Measurements from ENCODE around the gene ANAPC4. TPM values are rescaled to one million over a fixed set of nuclear protein-coding genes. Genes with fewer than 3 reads are reported as not detected.
"Not testable (repeated sequence)": the region's sequence is repeated elsewhere in the genome, so short reads cannot be mapped to it uniquely, and the experiment has no call there.

ANAPC4 gene, protein sequence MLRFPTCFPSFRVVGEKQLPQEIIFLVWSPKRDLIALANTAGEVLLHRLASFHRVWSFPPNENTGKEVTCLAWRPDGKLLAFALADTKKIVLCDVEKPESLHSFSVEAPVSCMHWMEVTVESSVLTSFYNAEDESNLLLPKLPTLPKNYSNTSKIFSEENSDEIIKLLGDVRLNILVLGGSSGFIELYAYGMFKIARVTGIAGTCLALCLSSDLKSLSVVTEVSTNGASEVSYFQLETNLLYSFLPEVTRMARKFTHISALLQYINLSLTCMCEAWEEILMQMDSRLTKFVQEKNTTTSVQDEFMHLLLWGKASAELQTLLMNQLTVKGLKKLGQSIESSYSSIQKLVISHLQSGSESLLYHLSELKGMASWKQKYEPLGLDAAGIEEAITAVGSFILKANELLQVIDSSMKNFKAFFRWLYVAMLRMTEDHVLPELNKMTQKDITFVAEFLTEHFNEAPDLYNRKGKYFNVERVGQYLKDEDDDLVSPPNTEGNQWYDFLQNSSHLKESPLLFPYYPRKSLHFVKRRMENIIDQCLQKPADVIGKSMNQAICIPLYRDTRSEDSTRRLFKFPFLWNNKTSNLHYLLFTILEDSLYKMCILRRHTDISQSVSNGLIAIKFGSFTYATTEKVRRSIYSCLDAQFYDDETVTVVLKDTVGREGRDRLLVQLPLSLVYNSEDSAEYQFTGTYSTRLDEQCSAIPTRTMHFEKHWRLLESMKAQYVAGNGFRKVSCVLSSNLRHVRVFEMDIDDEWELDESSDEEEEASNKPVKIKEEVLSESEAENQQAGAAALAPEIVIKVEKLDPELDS
- 25.7 and 26.7 TPM in 2 replicates for polyA plus RNA-seq (2013)

- peak within 1 kb of the TSS; percentile 91 for H2BK5ac ChIP-seq (ENCODE audit: low read depth, low read length, poor library complexity)
These were observed at the start of gene ANAPC4 for GRCh38 chr4:25376754-25377571. TSS of gene ANAPC4 (plus strand) at chr4:25377263. CDS start at chr4:25377428, 165 bp downstream.

DNA sequence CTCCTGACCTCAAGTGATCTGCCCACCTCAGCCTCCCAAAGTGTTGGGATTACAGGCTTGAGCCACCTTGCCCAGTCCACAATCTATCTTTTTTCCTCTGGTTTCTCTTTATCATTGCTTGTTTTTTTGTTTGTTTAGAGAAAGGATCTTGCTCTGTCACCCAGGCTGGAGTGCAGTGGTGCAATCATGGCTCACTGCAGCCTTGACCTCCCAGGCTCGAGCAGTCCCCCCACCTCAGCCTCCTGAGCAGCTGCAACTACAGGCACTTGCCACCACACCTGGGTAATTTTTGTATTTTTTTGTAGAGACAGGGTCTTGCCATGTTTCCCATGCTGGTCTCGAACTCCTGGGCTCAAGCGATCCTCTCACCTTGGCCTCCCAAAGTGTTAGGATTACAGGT lies 48.6 kb upstream of the ANAPC4 start:
- H4K12ac ChIP-seq (ENCODE audit: low read depth, low read length); H3K4me2 ChIP-seq (ENCODE audit: low read length); H3K79me2 ChIP-seq (ENCODE audit: control insufficient read depth, insufficient read depth, low read length, poor library complexity); H2BK5ac ChIP-seq (ENCODE audit: low read depth, low read length, poor library complexity); H3K79me1 ChIP-seq (ENCODE audit: low read length); H3K4me3 ChIP-seq (ENCODE audit: low read depth, low read length); H3K18ac ChIP-seq (ENCODE audit: low read length); H3K4ac ChIP-seq (ENCODE audit: low read depth, low read length); H2BK12ac ChIP-seq (ENCODE audit: low read length); H2BK120ac ChIP-seq (ENCODE audit: insufficient read depth, low read length, poor library complexity); H2AK5ac ChIP-seq (ENCODE audit: low read length); H4K91ac ChIP-seq (ENCODE audit: low read depth, low read length); H3K4me1 ChIP-seq (ENCODE audit: control insufficient read depth in 1 of 2, insufficient read depth in 2 of 2, low read length in 2 of 2); H3K27me3 ChIP-seq (ENCODE audit: insufficient read depth, low read length); H3K27ac ChIP-seq (ENCODE audit: low read depth, low read length); H3K23ac ChIP-seq (ENCODE audit: low read length); H2AFZ ChIP-seq (ENCODE audit: insufficient read depth, low read length, poor library complexity); H3K14ac ChIP-seq (ENCODE audit: low read length); DNase-seq; H3K9ac ChIP-seq (ENCODE audit: low read length); H3K9me3 ChIP-seq (ENCODE audit: insufficient read depth, low read depth, low read length); H4K8ac ChIP-seq (ENCODE audit: low read depth, low read length); H3K36me3 ChIP-seq (ENCODE audit: control insufficient read depth in 1 of 2, insufficient read depth in 2 of 2, low read length in 2 of 2): not testable (repeated sequence)
- WGBS (ENCODE audit: extremely low coverage, insufficient coverage, insufficient read length), result no CpG with 5 or more reads among the region's 3 CpGs

More at GRCh38 chr4:25376754-25377571, at the start of gene ANAPC4:
- H3K23ac ChIP-seq (ENCODE audit: low read length), result no peak within 1 kb of the TSS
- H4K91ac ChIP-seq (ENCODE audit: low read depth, low read length), result peak within 1 kb of the TSS; percentile 91
- peak within 1 kb of the TSS; percentile 95 for H3K4ac ChIP-seq (ENCODE audit: low read depth, low read length)
- H3K27ac ChIP-seq (ENCODE audit: low read depth, low read length), result peak within 1 kb of the TSS; percentile 53
- H2BK12ac ChIP-seq (ENCODE audit: low read length), result peak within 1 kb of the TSS; percentile 24
- peaks cover 5 to 7% of the 10 kb centered on the region in 2 experiments for H3K36me3 ChIP-seq (ENCODE audit: control insufficient read depth in 1 of 2, insufficient read depth in 2 of 2, low read length in 2 of 2)
- peak within 1 kb of the TSS; percentile 88 for H2BK120ac ChIP-seq (ENCODE audit: insufficient read depth, low read length, poor library complexity)
- H3K79me1 ChIP-seq (ENCODE audit: low read length), result peaks cover 10% of the 10 kb centered on the region
- H3K4me3 ChIP-seq (ENCODE audit: low read depth, low read length), result peak within 1 kb of the TSS; percentile 86
- H3K9ac ChIP-seq (ENCODE audit: low read length), result peak within 1 kb of the TSS; percentile 99
- H2AFZ ChIP-seq (ENCODE audit: insufficient read depth, low read length, poor library complexity), result peak within 1 kb of the TSS; percentile 99
- H3K27me3 ChIP-seq (ENCODE audit: insufficient read depth, low read length), result no peaks in the 10 kb centered on the region
- peaks cover 11% of the 10 kb centered on the region for H3K79me2 ChIP-seq (ENCODE audit: control insufficient read depth, insufficient read depth, low read length, poor library complexity)
- no CpG with 5 or more reads among the region's 74 CpGs for WGBS (ENCODE audit: extremely low coverage, insufficient coverage, insufficient read length)
- no peaks in the 10 kb centered on the region for H3K9me3 ChIP-seq (ENCODE audit: insufficient read depth, low read depth, low read length)
- H2AK5ac ChIP-seq (ENCODE audit: low read length), result peak within 1 kb of the TSS; percentile 73
- H3K4me1 ChIP-seq (ENCODE audit: control insufficient read depth in 1 of 2, insufficient read depth in 2 of 2, low read length in 2 of 2), result peaks cover 3 to 6% of the 10 kb centered on the region in 2 experiments
- H4K12ac ChIP-seq (ENCODE audit: low read depth, low read length), result peak within 1 kb of the TSS; percentile 99
- peak within 1 kb of the TSS; percentile 97 for H4K8ac ChIP-seq (ENCODE audit: low read depth, low read length)
- DNase-seq, result peak; percentile 81 to 87
- peak within 1 kb of the TSS; percentile 92 for H3K14ac ChIP-seq (ENCODE audit: low read length)
- peak within 1 kb of the TSS; percentile 93 for H3K18ac ChIP-seq (ENCODE audit: low read length)
- peak within 1 kb of the TSS; percentile 96 for H3K4me2 ChIP-seq (ENCODE audit: low read length)

DNA sequence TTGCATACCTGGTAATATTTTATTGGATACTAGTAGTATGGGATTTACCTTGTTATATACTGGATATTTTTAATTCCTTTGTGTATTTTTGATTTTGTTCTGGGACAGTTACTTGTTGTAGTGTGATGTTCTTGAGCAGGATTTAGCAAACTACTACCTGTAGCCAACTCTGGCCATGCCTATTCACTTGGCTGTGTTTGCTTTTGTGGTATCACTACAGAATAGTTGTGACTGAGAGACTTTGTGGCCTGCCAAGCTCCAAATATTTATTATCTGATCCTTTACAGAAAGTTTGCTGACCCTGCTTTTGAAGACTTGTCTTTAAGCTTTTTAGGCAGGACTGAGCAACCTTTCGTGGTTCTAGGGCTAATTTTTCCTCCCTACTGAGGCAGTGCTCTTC lies 46.7 kb upstream of the ANAPC4 start:
- Histone ChIP-seq H3K9ac (ENCODE audit: low read length) (no peak overlapping the region), H2BK5ac (ENCODE audit: low read depth, low read length, poor library complexity) (no peak overlapping the region), H3K27me3 (ENCODE audit: insufficient read depth, low read length) (no peaks in the 10 kb centered on the region), H3K4me1 (ENCODE audit: control insufficient read depth in 1 of 2, insufficient read depth in 2 of 2, low read length in 2 of 2) (no peaks in the 10 kb centered on the region), H4K12ac (ENCODE audit: low read depth, low read length) (no peak overlapping the region), H3K4me2 (ENCODE audit: low read length) (no peak overlapping the region), H3K14ac (ENCODE audit: low read length) (no peak overlapping the region), H2BK120ac (ENCODE audit: insufficient read depth, low read length, poor library complexity) (no peak overlapping the region), H3K23ac (ENCODE audit: low read length) (no peak overlapping the region), H3K9me3 (ENCODE audit: insufficient read depth, low read depth, low read length) (no peaks in the 10 kb centered on the region), H2AK5ac (ENCODE audit: low read length) (no peak overlapping the region), H3K18ac (ENCODE audit: low read length) (no peak overlapping the region), H3K4me3 (ENCODE audit: low read depth, low read length) (no peak overlapping the region), H3K79me2 (ENCODE audit: control insufficient read depth, insufficient read depth, low read length, poor library complexity) (no peaks in the 10 kb centered on the region), H4K91ac (ENCODE audit: low read depth, low read length) (no peak overlapping the region), H2BK12ac (ENCODE audit: low read length) (no peak overlapping the region), H3K4ac (ENCODE audit: low read depth, low read length) (no peak overlapping the region), H3K36me3 (ENCODE audit: control insufficient read depth in 1 of 2, insufficient read depth in 2 of 2, low read length in 2 of 2) (no peaks in the 10 kb centered on the region), H4K8ac (ENCODE audit: low read depth, low read length) (no peak overlapping the region), H3K79me1 (ENCODE audit: low read length) (no peaks in the 10 kb centered on the region), H3K27ac (ENCODE audit: low read depth, low read length) (no peak overlapping the region), H2AFZ (ENCODE audit: insufficient read depth, low read length, poor library complexity) (no peak overlapping the region)
- DNase-seq, result no peak
- WGBS (ENCODE audit: extremely low coverage, insufficient coverage, insufficient read length), result no CpG with 5 or more reads among the region's 1 CpG
